Ascending aorta (tissue), 2 donors: ENCODE data around the gene PIK3R3. TPM values are rescaled to one million over a fixed set of nuclear protein-coding genes. Genes with fewer than 3 reads are reported as not detected.

Experiments used
- DNase-seq, 2 donors: peaks; one replicate each; pipeline ENCODE4 v3.0.0-alpha.2; 2019; ENCODE audit warnings: low spot score in 2 of 2
- H3K27ac ChIP-seq, 2 donors: fragments of 200-600 bp; sonication (generic); one replicate each; pipeline ENCODE4 v1.5.1; 2016 to 2017; ENCODE audit warnings: mild to moderate bottlenecking in 1 of 2
- H3K27me3 ChIP-seq: fragments of 200-600 bp; sonication (generic); one replicate; pipeline ENCODE4 v1.5.1; 2017
- H3K36me3 ChIP-seq, 2 donors: fragments of 200-600 bp; sonication (generic); one replicate each; pipeline ENCODE4 v1.5.1; 2016
- H3K4me1 ChIP-seq, 2 donors: fragments of 200-600 bp; sonication (generic); one replicate each; pipeline ENCODE4 v1.5.1; 2016 to 2017; ENCODE audit warnings: mild to moderate bottlenecking in 1 of 2
- H3K4me3 ChIP-seq, 2 donors: fragments of 200-600 bp; sonication (generic); one replicate each; pipeline ENCODE4 v1.5.1; 2016 to 2017; ENCODE audit warnings: mild to moderate bottlenecking in 1 of 2
- H3K9me3 ChIP-seq, 2 donors: fragments of 200-600 bp; sonication (generic); one replicate each; pipeline ENCODE4 v1.5.1; 2016
- intact Hi-C: fragments of 100-400 bp; cut with DNase I; formaldehyde crosslinking; loops from one replicate; pipeline ENCODE4 v1.15.1; 2023
- total RNA-seq: library from RNA; depleted of rRNA; stranded (reverse); fragments of >200 nt; gene quantifications from one replicate; pipeline ENCODE4 v1.1.0, GENCODE V29; 2016
- TF ChIP-seq, protein P1 (sequence below), 3 experiments: fragments of 200-600 bp in 2 of 3; fragments of 450-650 bp in 1 of 3; sonication (generic) in 2 of 3; IDR thresholded peaks; one replicate each; pipeline ENCODE4 v1.5.1; 2016 to 2019; ENCODE audit warnings: antibody characterized with exemption in 3 of 3, mild to moderate bottlenecking in 1 of 3, moderate library complexity in 1 of 3

PIK3R3 gene
- total RNA-seq, 1 donor from 2014 or later = 33.1 TPM

DNA sequence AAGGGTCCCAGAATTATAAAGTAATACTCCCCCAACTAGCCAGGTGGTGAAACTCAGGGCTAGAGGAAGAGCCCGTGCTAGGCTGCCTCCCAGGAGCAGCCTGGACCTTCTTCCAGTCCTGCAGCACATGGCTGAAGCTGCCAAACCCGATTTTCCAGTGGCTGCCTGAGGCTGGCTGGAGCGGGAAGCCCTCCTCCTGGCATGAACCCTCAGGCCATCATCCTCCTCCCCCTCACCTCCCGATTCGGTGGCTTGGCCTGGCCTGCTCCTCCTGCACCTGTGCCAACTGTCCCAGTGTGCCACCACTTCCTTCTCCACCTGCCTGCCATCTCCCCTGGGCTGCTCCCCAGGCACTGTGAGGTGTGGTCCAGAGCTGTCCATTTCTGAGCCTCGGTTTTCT, 39.4 kb upstream of the PIK3R3 start:
- H3K9me3 ChIP-seq = no peaks in the 10 kb centered on the region
- DNase-seq = no peak
- H3K4me1 ChIP-seq = peaks cover 3 to 20% of the 10 kb centered on the region in 2 donors
- no peak overlapping the region for H3K27ac ChIP-seq
- TF ChIP-seq, protein P1, sequence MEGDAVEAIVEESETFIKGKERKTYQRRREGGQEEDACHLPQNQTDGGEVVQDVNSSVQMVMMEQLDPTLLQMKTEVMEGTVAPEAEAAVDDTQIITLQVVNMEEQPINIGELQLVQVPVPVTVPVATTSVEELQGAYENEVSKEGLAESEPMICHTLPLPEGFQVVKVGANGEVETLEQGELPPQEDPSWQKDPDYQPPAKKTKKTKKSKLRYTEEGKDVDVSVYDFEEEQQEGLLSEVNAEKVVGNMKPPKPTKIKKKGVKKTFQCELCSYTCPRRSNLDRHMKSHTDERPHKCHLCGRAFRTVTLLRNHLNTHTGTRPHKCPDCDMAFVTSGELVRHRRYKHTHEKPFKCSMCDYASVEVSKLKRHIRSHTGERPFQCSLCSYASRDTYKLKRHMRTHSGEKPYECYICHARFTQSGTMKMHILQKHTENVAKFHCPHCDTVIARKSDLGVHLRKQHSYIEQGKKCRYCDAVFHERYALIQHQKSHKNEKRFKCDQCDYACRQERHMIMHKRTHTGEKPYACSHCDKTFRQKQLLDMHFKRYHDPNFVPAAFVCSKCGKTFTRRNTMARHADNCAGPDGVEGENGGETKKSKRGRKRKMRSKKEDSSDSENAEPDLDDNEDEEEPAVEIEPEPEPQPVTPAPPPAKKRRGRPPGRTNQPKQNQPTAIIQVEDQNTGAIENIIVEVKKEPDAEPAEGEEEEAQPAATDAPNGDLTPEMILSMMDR (IDR thresholded peaks at IDR 0.05) = no peak
- intact Hi-C loops = loop anchor here (10.0 kb wide), 1 partner anchor 487 kb away; the partner anchor contains the start of genes GPBP1L1 and TMEM69
- no peak overlapping the region for H3K4me3 ChIP-seq
- no peaks in the 10 kb centered on the region for H3K36me3 ChIP-seq
- H3K27me3 ChIP-seq = no peaks in the 10 kb centered on the region

DNA sequence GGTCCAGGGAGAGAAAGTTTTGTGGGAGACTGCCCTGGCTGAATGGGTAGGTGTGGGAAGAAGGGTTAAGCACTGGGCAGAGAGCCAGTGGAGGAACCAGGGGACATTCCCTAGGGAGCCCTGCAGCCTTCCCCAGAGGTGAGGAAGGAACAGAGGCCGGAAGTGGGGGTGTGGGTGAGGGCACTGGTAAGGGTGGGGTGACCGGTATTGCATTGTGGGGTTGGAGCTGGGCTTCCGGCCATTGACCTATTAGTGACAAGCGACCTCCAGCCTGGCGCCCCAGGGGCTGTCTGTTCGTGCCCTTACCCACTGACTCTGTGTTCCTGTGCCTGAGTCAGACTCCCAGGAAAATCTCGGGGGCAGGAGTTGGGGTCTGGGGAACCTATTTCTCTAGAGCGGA, 38.9 kb upstream of the PIK3R3 start:
- Histone ChIP-seq H3K36me3 (no peaks in the 10 kb centered on the region), H3K4me1 (peaks cover 3 to 20% of the 10 kb centered on the region in 2 donors), H3K27ac (no peak overlapping the region), H3K27me3 (no peaks in the 10 kb centered on the region), H3K9me3 (no peaks in the 10 kb centered on the region), H3K4me3 (no peak overlapping the region)
- intact Hi-C loops = loop anchor here (10.0 kb wide), 1 partner anchor 487 kb away; the partner anchor contains the start of genes GPBP1L1 and TMEM69
- DNase-seq = no peak
- TF ChIP-seq, protein P1 (IDR thresholded peaks at IDR 0.05) = no peak

DNA sequence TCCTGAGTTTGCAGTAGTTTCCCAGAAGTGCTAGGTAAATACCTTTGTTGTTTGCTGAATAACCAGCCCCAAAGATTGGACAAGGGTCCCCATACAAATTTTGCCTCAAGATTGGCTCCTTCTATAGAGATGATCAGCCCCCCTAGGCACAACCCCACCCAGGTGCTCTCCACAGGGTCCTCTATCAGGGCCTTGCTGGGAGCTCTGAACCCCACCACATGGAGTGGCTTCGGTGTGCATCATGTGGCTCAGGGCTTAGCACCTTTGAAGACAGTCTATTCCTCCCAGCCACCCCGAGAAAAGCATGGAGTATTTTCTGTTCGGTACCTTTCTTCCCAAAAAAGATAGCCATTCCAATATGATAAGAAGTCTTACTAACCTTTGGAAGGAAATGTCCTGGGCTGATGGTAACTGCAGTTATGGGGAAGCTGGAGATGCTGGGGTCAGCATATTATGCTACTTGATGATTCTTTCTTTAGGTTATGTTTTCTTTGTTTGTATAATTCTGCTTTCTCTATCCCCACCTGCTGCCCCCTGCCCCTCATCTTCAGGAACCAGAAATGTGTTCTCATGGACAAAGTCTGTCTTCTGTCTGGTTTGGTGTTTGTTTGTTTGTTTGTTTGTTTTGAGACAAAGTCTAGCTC, 37.5 kb upstream of the PIK3R3 start:
- TF ChIP-seq, protein P1 (IDR thresholded peaks at IDR 0.05) = no peak
- Histone ChIP-seq H3K4me1 (peaks cover 1 to 20% of the 10 kb centered on the region in 2 donors), H3K27me3 (no peaks in the 10 kb centered on the region), H3K9me3 (no peaks in the 10 kb centered on the region), H3K36me3 (no peaks in the 10 kb centered on the region), H3K27ac (no peak overlapping the region), H3K4me3 (no peak overlapping the region)
- intact Hi-C loops = loop anchor here (10.0 kb wide), 1 partner anchor 485 kb away; the partner anchor contains the start of genes GPBP1L1 and TMEM69
- DNase-seq = no peak

DNA sequence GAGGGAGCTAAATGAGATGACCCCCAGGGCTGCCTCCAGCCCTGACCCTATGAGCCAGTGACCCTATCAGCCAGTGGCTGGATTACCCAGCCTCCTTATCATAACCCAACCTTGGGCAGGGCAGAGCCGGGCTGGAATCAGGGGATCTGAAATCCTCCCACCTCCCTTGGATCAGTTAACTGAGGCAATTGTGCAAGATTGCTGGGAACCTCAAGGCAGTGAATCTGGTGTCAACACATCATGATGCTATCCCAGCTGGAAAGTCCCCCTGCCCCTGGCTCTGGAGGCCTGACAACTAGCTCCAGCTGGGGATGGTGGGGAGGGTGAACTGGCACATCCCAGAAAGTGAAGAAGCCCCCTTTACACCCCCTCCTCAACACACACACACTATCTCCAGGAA, 36.0 kb upstream of the PIK3R3 start:
- H3K27ac ChIP-seq = no peak overlapping the region
- peaks cover 0 to 10% of the 10 kb centered on the region in 2 donors for H3K4me1 ChIP-seq
- no peaks in the 10 kb centered on the region for H3K36me3 ChIP-seq
- H3K4me3 ChIP-seq = no peak overlapping the region
- DNase-seq = no peak
- TF ChIP-seq, protein P1 (IDR thresholded peaks at IDR 0.05) = no peak
- no peaks in the 10 kb centered on the region for H3K27me3 ChIP-seq
- H3K9me3 ChIP-seq = no peaks in the 10 kb centered on the region
- intact Hi-C loops = no loop called here

DNA sequence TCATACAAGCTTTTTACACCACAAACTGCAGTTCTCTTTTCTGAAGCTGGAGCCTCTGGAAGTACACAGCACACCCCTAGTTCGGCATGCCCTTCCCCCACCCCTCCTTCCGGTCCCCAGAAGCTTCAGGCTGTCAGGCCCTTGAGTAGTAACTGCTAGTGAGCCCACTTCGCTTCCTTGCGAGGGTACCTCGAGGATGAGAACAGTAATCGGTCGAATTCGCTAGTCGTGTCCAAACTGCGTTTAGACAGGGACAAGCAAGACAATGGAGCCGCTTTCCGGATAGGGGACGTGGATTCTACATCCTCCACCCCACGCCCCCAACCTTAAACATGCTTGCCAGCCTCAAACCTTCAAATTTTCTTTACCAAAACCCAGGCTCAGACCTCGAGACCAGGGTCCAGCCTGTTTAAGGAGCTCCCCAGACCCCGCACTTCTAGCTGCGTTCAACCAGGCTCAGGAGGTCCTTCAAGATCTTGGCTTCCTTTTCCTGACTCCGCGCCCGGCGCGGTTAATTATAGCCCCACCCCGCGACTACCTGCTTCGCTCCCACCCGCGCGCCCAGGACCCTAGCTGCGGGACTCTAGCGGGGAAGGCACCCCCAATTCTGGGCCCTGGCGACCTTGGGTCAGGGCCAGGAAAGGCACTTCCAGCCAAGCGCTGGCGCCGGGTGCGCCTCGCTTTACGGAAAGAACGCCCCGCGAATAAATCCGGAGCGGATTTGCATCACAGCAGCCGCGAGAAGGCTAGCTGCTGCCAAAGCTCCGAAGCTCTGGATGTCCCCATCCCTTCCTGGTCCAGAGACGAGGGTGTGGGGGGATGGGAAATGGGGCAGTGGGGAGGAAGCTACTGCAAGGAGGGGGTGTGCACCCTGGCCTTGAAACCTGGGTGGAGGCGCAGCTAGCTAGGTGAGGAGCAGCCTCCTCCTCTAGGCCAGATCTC, 34.4 kb upstream of the PIK3R3 start:
- TF ChIP-seq, protein P1 (IDR thresholded peaks at IDR 0.05) = no peak
- H3K4me1 ChIP-seq = peaks cover 0 to 7% of the 10 kb centered on the region in 2 donors
- intact Hi-C loops = no loop called here
- peak overlapping the region; percentile 63 to 71 for H3K4me3 ChIP-seq
- peak overlapping the region in 1 of 2 donors; percentile 60 for H3K27ac ChIP-seq
- no peaks in the 10 kb centered on the region for H3K27me3 ChIP-seq
- H3K9me3 ChIP-seq = no peaks in the 10 kb centered on the region
- DNase-seq = peak in 1 of 2 donors; percentile 73
- H3K36me3 ChIP-seq = no peaks in the 10 kb centered on the region
